H54 (cell line): ENCODE results near the gene AGT.

Experiments
- DNase-seq: peaks from one replicate; pipeline ENCODE4 v3.0.0; 2011; ENCODE audit warnings: low spot score, mixed read lengths; ENCODE audit not compliant: insufficient read length
- FAIRE-seq: peaks from 3 replicates; lab custom pipeline; 2011; peaks lifted over from hg19 to GRCh38; lab: Jason Lieb, UNC
- POLR2A ChIP-seq: IDR thresholded peaks from 2 replicates; pipeline ENCODE4 v1.6.1; 2011; ENCODE audit warnings: low read depth, mild to moderate bottlenecking, low read length

The AGT gene

GRCh38 chr1:230713915-230714764 lies at the start of gene AGT:
TSS of gene AGT (minus strand) at chr1:230714122. CDS start at chr1:230710823, 3,299 bp downstream.
- no peak for FAIRE-seq
- TF ChIP-seq POLR2A: no peak
- DNase-seq: peak; percentile 35

- no peak for DNase-seq
- no peak for FAIRE-seq
- TF ChIP-seq POLR2A: no peak
These were observed 47.7 kb upstream of the AGT start for GRCh38 chr1:230761443-230762167.

DNA sequence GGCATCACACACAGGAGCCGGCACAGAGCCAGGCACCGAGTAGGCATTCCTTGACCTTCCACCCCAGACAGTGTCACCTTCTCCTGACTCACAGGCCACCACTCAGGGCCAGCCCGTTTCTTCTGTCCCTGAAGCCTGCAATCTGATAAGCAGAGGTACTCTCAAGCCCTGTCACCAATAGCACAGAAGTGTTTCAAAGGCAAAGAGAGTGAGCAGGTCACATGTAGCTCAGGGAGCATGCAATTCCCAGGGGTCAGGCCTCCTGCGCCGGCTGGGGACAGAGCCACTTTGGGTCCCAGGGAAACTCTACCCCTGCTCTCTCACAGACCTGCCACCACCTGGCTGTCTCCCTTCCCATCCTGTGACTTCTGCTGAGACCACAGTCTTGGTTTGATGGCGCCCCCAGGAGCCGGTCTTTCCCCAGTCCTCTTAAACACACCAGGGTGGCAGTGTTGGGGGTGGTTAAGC lies 46.5 kb upstream of the AGT start:
- FAIRE-seq (no peak), DNase-seq (no peak)
- TF ChIP-seq POLR2A: no peak

DNA sequence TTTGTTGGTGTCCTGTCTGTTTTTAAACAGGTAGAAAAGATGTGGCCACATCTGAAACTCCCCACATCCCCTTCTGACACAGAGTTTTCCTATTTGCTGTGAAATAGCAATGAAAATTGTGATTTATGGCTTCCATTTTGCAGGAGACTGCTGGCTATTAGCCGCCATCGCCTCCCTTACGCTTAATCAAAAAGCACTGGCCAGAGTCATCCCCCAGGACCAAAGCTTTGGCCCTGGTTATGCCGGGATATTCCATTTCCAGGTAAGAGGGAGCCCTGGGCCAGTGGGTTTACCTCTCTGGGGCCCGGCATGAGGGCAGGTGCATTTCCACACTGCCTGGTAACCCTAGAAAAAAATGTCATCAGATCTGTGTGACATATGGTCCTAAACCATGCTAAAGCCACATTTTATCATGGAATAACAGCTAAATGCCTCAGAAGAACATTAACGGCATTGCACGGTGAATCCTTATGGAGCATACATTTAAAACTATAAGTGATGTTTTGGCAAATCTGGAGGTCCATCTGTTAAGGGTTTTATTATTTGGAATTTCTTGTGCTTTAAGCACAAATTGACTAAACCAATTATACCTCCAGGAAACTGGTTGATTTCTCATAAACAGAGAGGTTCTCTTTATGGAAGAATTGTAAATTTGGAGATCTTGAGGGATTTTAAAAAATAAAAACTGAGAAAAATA lies 45.6 kb upstream of the AGT start:
- TF ChIP-seq POLR2A: no peak
- DNase-seq: no peak
- FAIRE-seq: no peak

DNA sequence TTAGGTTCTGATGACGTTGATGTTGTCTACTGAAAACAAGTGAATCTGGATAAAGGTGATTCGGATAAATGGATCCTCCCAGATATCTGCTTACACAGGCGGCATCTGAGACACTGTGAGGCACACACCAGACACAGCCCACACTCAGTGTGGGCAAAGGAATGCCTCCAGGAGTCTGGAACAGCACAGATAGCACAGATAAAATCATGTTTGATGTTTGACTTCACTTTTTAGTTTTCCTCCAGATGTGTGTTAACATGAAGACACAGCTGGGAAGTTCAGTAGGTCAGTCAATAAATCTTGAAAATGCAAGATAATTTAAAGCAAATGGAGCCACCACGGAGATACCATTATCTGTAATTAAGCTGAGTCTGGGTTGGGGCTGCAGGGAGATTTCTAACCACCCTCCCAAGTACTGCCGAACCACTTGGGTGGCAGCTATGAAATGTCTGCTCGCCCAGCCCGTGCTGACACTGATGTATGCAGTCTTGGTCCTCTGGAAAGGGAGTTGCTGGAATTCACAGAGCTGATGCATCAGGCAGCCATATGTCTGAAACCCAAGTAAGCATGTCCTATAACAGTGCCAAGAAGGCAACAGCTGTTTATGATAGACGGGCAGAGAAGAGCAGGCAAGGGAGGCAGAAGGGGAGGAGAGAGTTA lies 44.9 kb upstream of the AGT start:
- TF ChIP-seq POLR2A: no peak
- no peak for DNase-seq
- FAIRE-seq: no peak

GRCh38 chr1:230757856-230758708 lies 44.2 kb upstream of the AGT start:
- TF ChIP-seq POLR2A: no peak
- FAIRE-seq (no peak), DNase-seq (no peak)

- DNase-seq: peak; percentile 75
- no peak for FAIRE-seq
- no peak for TF ChIP-seq POLR2A
These were observed 40.9 kb upstream of the AGT start for GRCh38 chr1:230754796-230755195.

DNA sequence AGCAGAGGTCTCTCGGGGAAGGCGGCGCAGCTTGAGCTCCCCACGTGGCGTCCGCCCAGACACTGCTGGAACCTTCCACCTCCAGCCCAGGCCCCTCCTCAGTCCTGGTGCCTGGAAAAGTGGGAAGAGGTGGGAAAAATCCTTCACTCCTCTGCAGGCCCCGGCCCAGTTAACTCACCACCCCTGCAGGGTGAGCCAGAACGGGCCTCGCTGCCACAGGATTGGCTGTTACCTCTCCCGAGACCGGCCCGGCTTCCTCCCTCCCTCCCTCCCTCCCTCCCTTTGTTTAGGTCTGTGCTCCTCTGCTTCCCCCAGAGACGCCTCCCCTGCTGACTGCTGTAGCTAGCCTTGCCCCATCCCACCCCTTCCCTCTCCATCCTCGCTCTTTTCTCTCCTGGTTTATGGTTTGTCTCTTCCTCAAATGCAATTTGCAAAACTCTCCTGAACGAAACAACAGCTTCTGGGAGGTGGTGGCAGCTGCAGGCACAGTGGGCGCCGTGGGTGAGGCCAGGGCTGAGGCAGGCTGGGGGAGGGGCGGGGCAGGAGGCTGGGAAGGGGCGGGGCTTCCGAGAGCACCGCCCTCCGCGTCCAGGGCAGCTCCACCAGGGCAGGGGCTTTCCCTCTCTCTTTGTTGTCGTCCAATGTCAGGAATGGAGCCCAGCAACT lies 39.8 kb upstream of the AGT start:
- FAIRE-seq: no peak
- DNase-seq: no peak
- no peak for TF ChIP-seq POLR2A

- FAIRE-seq: no peak
- no peak for DNase-seq
- TF ChIP-seq POLR2A: no peak
These were observed 39.3 kb upstream of the AGT start for GRCh38 chr1:230753191-230753585.

- no peak for FAIRE-seq
- DNase-seq: no peak
These were observed 38.5 kb upstream of the AGT start for GRCh38 chr1:230752407-230752806.

DNA sequence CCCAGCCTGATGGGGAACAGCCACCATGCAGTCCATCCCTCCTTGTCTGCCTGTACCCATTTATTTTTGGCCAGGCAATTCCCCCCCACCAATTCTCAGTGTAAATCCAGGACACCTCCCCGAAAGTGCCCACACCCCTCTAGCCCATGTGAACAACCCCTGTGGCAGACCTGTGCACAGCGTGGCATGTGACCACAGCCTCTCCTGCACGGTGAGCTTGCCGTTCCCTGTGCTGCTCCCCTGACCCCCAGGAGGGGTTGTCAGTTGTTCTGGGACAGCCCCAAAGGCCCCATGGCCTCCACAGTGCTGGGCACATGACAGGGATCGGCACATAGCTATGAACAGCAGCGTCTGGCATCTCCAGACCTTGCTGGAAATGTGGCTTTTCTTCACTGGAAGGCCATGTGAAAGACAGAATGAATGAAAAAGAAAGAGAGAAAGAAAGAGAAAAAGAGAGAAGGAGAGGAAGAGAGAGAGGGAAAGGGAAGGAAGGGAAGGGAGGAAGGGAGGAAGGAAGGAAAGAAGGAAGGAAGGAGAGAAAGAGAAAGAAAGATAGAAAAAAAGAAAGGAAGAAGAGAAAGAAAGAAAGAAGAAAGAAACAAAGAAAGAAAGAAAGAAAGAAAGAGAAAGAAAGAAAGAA lies 37.2 kb upstream of the AGT start:
- TF ChIP-seq POLR2A: no peak
- no peak for DNase-seq
- FAIRE-seq: no peak

More at GRCh38 chr1:230752407-230752806, 38.5 kb upstream of the AGT start:
- no peak for TF ChIP-seq POLR2A

DNA sequence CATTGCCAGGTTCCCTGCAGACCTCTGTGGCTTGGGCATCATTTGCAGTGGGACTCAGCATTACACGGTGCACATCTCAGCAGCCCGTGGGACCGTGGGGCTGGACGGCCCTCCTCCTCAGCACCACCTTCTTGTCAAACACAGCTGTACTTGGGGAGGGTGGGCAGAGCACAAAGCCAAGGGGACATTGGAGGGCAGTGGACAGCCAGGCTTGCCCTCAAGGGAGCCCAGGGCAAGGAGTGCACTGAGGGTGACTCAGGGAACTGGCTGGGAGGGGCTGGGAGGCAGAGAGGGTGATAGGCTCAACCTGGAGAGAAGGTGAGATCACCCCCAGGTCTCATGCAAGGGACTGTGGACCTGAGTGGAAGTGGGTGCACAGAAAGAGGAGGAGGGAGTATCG lies 36.7 kb upstream of the AGT start:
- no peak for DNase-seq
- no peak for TF ChIP-seq POLR2A
- FAIRE-seq: no peak
